IPS DF 4.7 (cell line): ENCODE results near the gene KIRREL3.
"Not testable (repeated sequence)": the region's sequence is repeated elsewhere in the genome, so short reads cannot be mapped to it uniquely, and the experiment has no call there.

ENCODE experiments used
- DNase-seq: peaks from one replicate; pipeline ENCODE4 v3.0.0-alpha.2; 2013; ENCODE audit warnings: low spot score; ENCODE audit errors: extremely low read depth

The KIRREL3 gene

DNA sequence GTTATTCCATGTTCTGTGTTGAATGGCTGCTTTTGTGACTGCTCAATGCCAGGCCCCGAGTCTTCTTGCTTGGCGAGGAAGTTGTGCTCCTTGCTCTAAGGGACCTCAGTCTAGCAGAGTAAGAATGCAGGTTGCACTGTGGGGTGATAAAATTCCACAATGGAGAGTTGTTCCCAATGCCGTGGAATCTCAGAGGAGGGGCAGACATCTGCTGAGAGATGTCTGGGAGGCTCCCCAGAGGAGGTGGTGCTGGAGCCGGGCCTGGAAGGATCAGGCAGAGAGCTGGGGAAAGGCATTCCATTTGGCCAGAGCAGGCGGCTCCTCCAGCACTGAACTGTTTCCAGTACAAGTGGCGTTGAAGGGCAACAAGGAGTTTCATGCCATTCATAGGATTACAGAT is 589.9 kb downstream of the KIRREL3 start:
- no peak for DNase-seq

GRCh38 chr11:126409620-126409985 is 591.0 kb downstream of the KIRREL3 start:
- no peak for DNase-seq

DNA sequence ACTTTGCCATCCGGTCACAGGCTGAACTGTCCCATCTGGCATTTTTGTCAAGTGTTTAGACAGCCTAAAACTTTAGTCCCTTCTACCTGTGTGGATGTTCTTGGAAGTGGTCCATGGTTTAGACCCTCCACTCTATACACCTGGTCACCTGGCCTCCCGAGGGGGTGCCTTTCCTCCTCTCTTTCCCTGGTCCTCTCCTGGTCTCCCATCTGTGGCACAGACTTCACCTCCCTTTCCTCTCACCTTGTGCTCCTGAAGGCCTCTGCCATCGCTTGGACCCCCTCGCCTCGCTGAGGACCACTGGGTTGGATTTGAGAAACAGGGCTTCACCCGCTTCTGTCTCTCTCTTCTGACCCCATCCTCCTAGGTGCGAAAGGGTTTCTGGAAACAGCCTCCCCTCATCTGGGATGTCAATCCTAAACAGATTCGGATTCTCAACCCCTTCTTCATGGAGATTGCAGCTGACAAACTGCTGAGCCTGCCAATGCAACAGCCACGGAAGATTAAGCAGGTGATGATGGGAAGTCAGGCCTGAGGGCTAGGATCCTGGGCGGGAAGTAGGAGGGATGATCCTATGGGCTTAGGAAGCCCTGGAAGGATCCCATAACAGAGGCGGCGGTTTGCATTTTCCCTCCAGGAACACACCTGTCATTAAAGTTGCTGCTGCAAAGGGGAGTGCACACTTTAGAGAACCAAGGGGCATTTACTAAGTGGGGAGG is 591.5 kb downstream of the KIRREL3 start:
- DNase-seq = no peak

DNA sequence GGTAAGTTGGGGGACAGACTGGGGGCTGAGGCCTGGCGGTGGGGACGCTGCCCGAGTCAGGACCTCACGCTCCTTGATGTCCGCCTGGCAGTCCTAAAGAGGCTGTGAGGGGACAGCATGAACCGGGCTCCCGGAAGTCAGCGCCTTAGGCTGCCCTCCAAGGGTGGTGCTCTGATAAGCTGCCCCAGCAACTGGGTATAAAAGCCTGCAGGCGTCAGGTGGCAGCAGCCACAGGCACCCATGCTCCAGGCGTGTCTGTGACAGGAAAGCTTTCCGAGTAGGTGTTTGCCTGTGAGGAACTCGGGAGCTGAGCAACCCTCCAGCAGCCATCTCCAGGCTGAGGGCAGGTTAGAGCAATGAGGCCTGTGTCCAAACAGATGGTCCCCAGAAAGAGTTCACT is 592.1 kb downstream of the KIRREL3 start:
- DNase-seq = no peak

- DNase-seq = no peak
Observed at GRCh38 chr11:126407682-126408288, 592.8 kb downstream of the KIRREL3 start.

DNA sequence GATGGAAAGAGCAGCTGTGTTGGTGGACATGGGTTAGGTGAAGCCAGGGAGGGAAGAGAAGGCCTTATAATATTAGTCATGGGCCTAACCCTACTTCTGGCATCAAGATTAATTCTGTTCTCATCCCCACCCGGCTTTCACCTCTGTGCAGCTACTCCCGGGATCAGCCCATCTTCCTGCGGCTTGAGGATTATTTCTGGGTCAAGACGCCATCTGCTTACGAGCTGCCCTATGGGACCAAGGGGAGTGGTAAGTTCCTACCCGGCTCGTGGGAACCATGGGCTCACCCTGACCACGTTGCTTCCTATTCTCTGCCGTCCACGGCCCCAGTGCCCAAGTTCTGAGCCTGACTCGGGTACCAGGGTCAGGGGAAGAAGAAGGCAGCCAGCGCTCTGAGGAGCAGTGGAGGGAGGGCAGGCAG is 593.5 kb downstream of the KIRREL3 start:
- no peak for DNase-seq

- DNase-seq = no peak
Observed at GRCh38 chr11:126406368-126406767, 594.2 kb downstream of the KIRREL3 start.

GRCh38 chr11:126405906-126406305 is 594.7 kb downstream of the KIRREL3 start:
- no peak for DNase-seq

- DNase-seq = no peak
Observed at GRCh38 chr11:126405374-126405773, 595.2 kb downstream of the KIRREL3 start.

- DNase-seq = no peak
Observed at GRCh38 chr11:126404367-126404766, 596.2 kb downstream of the KIRREL3 start.

DNA sequence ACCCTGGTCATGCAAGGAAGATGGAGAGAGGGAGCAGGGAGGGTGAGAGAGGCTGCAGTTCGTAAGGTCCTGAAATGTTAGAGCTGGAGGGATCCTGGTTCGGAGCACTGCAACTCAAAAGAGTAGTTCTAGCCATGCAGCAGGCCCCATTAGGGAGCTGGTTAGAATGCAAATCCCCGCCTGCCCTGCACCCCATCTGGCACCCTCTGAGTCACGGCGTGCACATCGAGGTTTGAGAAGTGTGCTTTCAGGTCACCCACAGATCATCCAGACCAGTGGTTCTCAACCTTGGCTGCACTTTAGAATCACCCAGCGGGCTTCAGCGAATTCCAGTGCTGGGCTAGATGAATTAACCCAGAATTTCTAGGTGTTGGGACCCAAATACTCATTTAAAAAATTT is 596.9 kb downstream of the KIRREL3 start:
- no peak for DNase-seq

- no peak for DNase-seq
Observed at GRCh38 chr11:126403022-126403581, 597.5 kb downstream of the KIRREL3 start.

DNA sequence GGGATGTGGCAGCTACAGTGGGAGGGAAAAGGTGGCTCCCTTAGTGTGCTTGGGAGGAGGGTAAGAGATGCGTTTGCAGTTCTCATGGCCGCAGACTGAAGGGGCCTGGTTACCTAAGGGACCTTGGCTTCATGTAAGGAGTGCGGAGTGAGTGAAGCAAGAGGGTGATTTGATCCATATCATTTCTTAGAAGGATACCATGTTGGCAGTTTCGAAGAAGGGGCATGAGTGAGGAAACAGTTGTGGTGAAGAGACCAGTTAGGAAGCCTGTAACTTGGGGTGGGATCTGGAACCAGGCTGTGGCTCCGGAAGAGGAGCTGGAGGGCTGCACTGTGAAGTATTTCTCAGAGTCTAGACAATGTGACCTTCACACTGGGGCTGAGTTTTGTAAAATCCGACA is 600.1 kb downstream of the KIRREL3 start:
- DNase-seq = no peak

GRCh38 chr11:126400019-126400418 is 600.6 kb downstream of the KIRREL3 start:
- no peak for DNase-seq

- no peak for DNase-seq
Observed at GRCh38 chr11:126398721-126399120, 601.8 kb downstream of the KIRREL3 start.

DNA sequence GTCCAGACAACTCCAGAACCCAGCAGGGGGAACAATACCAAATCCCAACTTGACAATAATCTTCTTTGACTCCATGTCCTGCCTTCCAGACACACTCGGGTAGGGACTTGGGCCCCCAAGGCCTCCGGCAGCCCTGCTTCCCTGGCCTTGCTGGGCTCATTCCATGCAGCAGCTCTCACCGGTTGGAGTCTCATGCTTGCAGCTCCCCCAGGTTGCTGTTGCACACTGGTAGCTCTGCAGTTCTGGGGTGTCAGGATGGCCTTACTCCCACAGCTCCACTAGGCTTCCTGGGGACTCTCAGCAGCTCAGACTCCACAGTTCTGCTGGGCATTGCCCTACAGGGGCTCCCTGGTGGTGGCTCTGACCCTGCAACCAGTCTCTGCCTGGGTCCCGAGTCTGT is 602.3 kb downstream of the KIRREL3 start:
- no peak for DNase-seq

DNA sequence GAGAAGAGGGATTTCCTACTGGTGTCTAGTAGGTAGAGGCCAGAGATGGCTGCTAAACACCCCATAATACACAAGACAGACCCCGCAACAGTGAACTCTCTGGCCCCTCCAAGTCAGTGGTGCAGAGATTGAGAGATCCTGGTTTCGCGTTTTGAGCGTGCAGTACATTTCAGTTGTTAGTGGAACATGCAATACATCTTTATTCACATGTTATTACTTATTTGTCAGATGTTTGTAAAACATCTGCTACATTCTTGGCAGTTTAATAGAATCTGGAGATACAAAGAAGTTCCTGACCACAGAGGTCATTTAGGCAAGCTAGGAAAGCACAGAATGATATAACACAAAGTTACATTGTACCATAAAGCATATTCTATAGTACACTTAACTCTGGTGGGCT is 603.6 kb downstream of the KIRREL3 start:
- DNase-seq = no peak

DNA sequence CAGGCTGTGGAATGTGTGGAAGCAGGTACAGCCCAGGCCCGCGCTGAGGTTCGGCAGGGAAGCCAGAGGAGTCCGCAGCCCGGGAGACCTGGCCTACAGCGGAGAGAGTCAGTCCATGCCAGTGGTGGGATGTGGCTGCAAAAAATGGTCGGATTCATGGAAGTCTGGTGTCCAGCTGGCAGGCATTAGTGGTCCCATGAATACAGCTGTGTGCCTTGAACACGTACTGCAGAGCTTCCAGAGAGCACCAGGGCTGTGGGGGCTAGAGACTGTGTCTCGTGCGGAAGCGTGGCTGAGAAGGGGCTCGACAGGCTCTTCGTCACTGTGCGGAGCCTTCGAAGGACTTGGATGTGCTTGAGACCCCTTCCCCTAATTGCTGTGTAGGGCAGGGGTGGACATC is 604.3 kb downstream of the KIRREL3 start:
- DNase-seq = not testable (repeated sequence)

- not testable (repeated sequence) for DNase-seq
Observed at GRCh38 chr11:126395784-126396183, 604.8 kb downstream of the KIRREL3 start.

DNA sequence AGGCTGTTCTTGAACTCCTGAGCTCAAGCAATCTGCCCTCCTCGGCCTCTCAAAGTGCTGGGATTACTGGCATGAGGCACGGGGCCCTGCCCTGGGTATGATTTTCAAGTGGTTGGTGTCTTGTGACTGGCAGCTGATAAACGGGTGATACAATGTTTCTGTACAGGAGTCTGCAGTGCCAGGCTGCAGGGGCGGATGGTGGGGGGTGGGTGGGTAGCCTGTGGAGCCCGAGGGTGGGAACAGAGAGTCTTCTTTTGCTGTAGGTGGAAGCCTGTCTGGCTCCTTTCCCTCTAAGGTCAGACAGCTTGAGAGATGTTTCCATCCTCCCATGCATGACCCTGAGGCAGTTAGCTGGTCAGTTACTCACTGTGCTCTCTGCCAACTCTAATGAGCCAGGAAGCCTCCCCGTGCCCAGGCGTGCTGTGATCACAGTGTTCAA is 605.9 kb downstream of the KIRREL3 start:
- not testable (repeated sequence) for DNase-seq

DNA sequence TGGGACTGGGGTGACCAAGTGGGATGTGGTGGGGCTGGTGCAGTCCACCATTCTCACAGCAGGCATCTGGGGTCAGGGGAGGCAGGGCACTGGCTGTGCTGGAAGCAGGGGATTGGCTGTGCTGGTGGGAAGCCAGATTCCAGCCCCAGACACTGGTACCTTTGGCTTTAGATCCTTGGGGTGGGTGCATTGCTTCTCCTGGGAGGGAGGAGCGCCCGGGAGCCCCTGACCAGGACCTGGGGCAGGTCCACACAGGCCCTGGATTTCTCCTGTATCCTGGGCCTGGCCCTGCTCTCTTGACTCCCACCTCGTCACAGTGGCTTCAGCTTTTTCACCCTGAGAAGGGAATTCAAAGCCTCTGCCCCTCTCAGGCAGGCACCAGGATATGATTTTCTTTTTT is 606.5 kb downstream of the KIRREL3 start:
- no peak for DNase-seq

DNA sequence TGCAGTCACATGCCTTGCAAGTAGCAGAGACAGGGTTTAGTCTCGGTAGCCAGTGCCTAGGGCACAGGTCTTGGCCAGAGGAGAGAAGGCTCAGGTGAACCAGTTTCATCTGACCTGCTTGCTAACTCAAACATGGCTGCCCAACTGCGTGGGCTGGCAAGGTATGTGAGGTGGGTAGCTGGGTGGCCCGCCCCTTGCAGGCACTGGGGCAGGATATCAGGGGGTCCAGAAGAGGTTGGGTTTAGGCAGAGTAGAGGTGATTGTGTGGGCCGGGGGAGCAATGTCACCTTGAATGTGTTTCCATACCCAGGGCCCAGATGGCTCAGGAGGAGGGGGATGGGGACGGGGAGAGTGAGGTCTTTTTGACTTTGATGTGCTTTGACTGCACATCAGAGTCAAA is 607.4 kb downstream of the KIRREL3 start:
- no peak for DNase-seq

GRCh38 chr11:126392633-126393013 is 607.9 kb downstream of the KIRREL3 start:
- no peak for DNase-seq
